ENCODE measurements around the gene PRLHR. TPM values are rescaled to one million over a fixed set of nuclear protein-coding genes. Genes with fewer than 3 reads are reported as not detected.
A peak's percentile ranks its signal among the peaks of the same experiment; 100 is the strongest.
"Not testable (repeated sequence)": the region's sequence is repeated elsewhere in the genome, so short reads cannot be mapped to it uniquely, and the experiment has no call there.

Gene PRLHR
- total RNA-seq, result not detected

DNA sequence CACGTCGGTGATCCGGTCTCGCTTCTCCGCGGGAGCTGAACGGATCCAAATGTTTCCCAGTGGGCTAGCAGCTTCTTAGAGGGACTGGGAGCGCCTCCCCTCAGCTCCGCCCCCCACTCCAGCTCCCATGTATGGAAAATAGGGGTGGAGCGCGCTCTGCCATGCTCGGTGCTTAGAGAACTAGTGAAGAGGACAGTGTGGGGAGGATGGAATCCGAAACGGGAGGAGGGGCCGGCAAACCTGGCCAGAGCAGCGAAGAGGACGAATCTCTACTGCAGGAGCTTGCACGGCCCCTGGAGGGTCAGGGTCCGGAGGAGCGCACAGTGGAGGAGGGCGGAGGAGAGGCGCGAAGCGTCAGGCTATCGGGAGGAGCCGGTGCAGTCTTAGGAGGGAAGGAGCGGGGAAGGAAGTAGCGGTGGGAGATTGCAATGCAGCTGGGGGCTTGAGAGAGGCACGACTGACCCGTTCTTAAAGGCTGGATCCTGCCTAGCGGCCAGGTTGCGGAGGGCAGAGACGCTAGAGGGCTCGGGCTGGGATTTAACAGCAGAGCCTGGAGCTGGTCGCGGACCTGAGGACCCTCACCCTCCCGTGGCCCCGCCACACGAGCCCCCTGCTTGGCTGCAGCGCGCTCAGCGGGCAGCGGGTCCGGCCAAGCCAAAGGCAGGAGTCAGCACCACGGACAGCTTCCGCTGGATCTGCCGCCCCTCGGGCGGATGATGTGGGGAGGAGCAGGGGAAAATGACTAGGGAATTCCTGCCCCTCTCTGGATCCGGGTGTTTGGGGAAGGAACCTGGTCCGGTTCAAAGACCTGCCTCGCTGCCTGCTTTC, at the start of gene PRLHR:
TSS of gene PRLHR (minus strand) at position 51 of the 828 bp plus-strand sequence. CDS start 404 bp downstream, outside the sequence.
- peak; percentile 71 for DNase-seq

GRCh38 chr10:118642228-118642627, 46.8 kb upstream of the PRLHR start:
- no peak for DNase-seq

- no peak for DNase-seq
Observed at GRCh38 chr10:118638680-118639079, 43.2 kb upstream of the PRLHR start.

DNA sequence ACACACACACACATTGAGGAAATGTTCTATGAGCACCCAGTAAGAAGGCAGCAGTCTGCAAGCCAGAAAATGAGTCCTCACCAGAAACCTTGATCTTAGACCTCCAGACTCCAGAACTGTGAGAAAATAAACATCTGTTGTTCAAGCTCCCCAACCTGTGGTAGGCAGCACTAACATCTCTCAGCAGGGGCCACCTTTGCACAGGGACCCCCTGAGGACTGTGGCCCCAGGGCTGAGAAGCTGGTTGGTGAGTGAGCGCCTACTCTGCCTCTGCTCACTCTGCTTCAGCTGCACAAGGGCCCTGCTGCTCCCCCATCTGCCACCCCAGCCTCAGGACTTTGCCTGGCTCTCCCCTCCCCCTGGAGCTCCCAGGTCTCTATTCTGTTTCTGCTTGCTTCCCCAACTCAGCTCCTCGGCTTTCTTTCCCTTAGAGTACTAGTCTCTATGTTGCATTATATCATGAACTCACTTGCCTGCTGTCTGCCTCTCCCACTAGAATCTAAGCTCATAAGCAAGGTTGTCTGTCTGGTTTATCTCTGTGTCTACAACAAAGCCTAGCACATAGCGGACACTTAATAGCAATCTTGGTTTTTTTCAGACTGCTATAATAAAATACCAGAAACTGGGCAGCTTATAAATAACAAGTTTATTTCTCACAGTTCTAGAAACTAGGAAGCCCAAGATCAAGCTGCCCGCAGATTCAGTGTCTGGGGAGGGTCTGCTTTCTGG, 40.4 kb upstream of the PRLHR start:
- DNase-seq, result no peak

GRCh38 chr10:118633786-118634185, 38.3 kb upstream of the PRLHR start:
- DNase-seq, result no peak

DNA sequence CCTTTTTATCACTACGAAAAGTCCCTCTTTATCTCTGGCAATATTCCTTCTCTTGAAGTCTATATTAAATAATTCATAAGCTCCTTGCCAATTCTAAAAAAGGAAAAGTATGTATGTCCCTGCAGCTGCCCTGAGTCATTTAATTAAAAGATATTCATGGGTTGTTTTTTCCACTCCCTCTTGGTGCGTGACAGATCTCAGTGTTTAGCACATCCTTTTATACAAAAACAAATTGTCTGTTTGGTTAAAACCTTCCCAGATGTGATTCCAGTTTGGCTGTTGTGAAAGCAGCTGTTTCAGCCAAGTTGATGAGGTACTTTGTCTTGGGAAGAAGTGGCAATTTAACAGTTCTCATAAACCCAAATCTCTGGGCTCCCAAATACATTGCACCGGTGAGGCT, 33.8 kb upstream of the PRLHR start:
- peak; percentile 45 for DNase-seq

GRCh38 chr10:118628397-118628796, 32.9 kb upstream of the PRLHR start:
- no peak for DNase-seq

DNA sequence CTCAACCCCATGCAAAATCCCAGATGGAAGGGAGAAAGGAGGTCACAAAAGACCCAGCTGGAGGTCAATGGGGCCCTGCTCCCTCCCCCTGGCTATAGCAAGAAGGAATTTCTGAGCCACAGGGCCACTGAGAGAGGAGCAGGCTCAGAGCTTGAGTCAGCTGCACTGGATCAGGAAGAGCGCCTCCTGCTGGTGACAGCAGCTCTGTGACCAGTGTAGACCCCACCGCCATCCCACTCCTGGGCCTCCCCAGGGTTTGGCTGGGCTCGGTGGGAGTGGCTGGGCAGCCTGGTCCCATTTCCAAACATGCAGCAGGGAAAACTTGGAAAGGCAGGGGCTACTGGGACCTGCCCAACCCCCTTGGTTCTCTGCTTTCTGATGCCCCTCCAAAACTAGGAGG, 31.5 kb upstream of the PRLHR start:
- DNase-seq, result no peak

DNA sequence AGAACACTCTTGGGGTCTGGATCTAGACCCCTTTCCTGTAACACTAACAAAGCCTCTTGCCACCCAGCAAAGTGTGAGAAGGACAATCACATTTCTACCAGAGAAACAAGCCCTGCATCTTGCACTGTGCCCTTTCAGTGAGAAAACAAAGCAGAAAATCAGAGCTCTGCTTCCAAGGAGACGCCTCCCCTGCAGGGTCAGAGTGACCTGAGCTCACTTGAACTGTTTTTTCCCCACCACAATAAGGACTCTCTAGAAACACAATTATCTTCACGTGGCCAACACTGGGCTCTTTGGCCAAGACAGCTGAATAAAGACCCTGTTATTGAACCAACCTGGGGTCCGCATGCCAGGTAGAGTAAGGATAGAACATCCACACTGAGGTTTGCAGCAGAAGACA, 30.1 kb upstream of the PRLHR start:
- no peak for DNase-seq

DNA sequence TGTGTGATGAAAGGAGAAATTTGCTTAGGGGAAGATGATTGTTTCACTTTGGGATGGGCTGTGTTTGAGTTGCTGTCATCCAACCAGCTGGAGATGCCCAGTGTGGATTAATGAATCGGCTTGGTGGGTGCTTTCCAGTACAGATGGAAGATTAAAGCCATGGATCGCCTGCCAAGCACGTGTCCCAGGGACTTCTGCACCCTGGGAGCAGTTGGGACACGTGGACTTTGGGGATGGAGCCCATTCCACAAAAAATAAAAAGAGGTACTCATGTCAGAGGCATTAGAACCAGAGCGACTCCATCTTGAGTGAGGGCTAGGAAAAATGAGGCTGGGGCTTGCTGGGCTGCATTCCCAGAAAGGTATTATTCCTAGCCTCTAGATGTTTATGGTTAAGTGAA, 29.3 kb upstream of the PRLHR start:
- DNase-seq, result no peak

GRCh38 chr10:118621304-118621942, 26.0 kb upstream of the PRLHR start:
- DNase-seq, result no peak

- not testable (repeated sequence) for DNase-seq
Observed at GRCh38 chr10:118613863-118614262, 18.4 kb upstream of the PRLHR start.

DNA sequence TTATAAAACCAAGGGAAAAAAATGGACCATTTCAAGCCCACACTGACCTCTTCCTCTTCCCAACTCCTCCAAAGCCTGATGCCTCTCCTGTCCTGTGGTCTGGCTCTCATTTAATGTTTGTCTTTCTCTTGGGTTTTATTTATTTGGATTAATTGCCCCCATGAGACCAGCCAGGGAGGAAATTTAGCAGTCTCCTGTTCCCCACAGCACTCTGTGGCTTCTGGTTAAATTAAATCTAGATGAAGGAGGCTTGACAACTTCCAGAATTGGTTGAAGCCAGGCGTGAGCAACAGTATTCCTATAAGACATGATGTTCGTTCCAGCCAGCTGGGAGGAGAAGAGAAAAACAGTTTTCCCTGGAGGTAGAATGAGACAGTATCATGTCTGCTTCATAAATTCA, 15.1 kb upstream of the PRLHR start:
- DNase-seq, result no peak

GRCh38 chr10:118607768-118608354, 12.4 kb upstream of the PRLHR start:
- no peak for DNase-seq

DNA sequence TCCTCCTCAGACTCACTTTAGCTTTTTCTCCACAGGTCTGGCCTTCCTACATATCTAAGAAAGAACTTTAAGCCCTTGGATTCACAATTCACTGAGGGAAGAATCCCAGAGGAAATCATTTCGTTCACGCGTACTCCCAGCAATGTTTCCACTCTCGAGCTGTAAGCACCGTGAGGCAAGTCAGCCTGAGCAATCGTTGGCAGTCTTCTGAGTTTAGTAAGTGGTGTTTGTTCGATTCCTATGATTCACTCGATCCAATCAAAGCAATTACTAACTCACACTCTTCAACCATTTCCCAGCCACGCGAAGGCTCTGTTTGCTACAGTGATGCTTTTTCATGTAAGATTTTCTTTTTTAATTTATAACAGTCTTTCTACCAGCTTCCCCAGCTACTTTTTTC, 10.2 kb upstream of the PRLHR start:
- DNase-seq, result no peak

GRCh38 chr10:118596426-118597124, 1.1 kb upstream of the PRLHR start:
- no peak for DNase-seq

GRCh38 chr10:118595064-118595420, 406 bp downstream of the PRLHR start:
- DNase-seq, result no peak

DNA sequence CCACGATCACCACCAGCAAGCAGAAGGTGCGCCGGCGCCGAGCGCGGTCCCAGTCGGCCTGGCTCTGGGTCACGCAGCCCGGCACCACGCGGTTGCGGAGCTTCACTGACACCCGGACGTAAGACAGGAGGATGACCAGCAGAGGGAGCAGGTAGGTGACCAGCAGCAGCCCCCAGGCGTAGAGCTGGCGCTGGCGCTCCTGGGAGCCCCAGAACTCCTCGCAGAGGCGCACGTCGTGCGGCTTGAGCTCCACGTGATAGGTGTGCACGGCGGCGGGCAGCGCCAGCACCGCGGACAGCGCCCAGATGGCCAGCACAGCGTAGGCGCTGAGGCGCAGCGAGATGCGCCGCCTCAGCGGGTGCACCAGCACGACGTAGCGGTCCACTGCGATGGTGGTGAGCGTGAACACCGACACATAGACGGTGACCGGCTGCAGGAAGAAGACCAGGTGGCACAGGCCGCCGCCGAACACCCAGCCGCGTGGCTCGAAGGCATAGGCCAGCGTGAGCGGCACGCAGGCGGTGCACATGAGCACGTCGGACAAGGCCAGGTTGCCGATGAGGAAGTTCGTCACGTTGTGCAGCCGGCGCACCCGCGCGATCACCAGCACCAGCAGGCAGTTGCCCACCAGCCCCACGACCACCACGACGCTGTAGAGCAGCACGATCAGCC, 920 bp downstream of the PRLHR start:
- DNase-seq, result peak; percentile 62

DNA sequence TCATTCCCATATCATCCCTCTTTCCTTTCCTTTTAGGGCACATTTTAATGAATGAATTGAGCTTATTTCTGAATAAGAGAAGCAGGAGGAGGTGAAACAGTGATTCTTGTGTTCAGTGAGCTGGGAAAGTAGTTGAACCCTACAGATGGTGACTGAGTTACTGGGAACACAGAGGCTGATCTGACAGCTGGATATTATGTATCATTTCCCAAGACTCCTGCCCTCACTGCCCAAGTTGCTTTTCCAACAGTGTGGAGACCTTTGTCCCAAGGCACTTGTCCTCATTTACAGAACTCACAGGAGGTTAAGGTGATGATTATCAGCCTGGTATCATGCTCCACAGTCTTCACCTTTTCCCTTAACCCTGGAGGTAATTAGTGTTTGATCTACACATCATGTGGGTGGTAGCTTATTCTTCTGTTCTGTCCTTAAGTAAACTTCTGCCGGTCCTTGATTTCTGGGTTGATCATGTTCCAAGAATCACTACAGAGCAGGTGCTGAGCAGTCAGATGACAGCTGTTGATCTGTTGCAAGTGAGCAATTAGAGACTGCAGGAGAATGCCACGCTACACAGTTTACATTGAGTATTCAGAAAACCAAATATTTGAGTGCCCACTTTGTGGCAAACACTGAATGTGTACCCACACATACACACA, 2.6 kb downstream of the PRLHR start:
- no peak for DNase-seq

- peak; percentile 50 for DNase-seq
Observed at GRCh38 chr10:118590334-118590733, 5.1 kb downstream of the PRLHR start.
